Stimulated activated CD4-positive, alpha-beta T cell treated with anti-CD3 and anti-CD28 coated beads, Interleukin-2, amount 100 ng/mL, for 4 hours (primary cell): ENCODE data around the gene DYNC1LI1.
"Not testable (repeated sequence)": the region's sequence is repeated elsewhere in the genome, so short reads cannot be mapped to it uniquely, and the experiment has no call there.

Experiments used
- DNase-seq: peaks from one replicate; pipeline ENCODE4 v3.0.0-alpha.2; 2020; ENCODE audit warnings: low read depth

The DYNC1LI1 gene

GRCh38 chr3:32583708-32584107 lies 13.1 kb upstream of the DYNC1LI1 start:
- no peak for DNase-seq

- not testable (repeated sequence) for DNase-seq
Observed at GRCh38 chr3:32578669-32579068, 8.0 kb upstream of the DYNC1LI1 start.

- no peak for DNase-seq
Observed at GRCh38 chr3:32577581-32578556, 7.2 kb upstream of the DYNC1LI1 start.

- DNase-seq: no peak
Observed at GRCh38 chr3:32577174-32577573, 6.5 kb upstream of the DYNC1LI1 start.

- no peak for DNase-seq
Observed at GRCh38 chr3:32575451-32576113, 4.9 kb upstream of the DYNC1LI1 start.

GRCh38 chr3:32571192-32571485 lies 481 bp upstream of the DYNC1LI1 start:
- DNase-seq: no peak

- peak; percentile 4 for DNase-seq
Observed at GRCh38 chr3:32569540-32570420, 878 bp downstream of the DYNC1LI1 start.

- DNase-seq: no peak
Observed at GRCh38 chr3:32568953-32569352, 1.7 kb downstream of the DYNC1LI1 start.

- no peak for DNase-seq
Observed at GRCh38 chr3:32564195-32564594, 6.5 kb downstream of the DYNC1LI1 start.

- DNase-seq: no peak
Observed at GRCh38 chr3:32562640-32563039, 8.0 kb downstream of the DYNC1LI1 start.

GRCh38 chr3:32557640-32558352 lies 12.9 kb downstream of the DYNC1LI1 start:
- no peak for DNase-seq

- DNase-seq: no peak
Observed at GRCh38 chr3:32556332-32556731, 14.3 kb downstream of the DYNC1LI1 start.

GRCh38 chr3:32553973-32554372 lies 16.7 kb downstream of the DYNC1LI1 start:
- no peak for DNase-seq

GRCh38 chr3:32553459-32553858 lies 17.2 kb downstream of the DYNC1LI1 start:
- no peak for DNase-seq

GRCh38 chr3:32552013-32552412 lies 18.6 kb downstream of the DYNC1LI1 start:
- no peak for DNase-seq

- no peak for DNase-seq
Observed at GRCh38 chr3:32551496-32551895, 19.2 kb downstream of the DYNC1LI1 start.

GRCh38 chr3:32551087-32551486 lies 19.6 kb downstream of the DYNC1LI1 start:
- DNase-seq: no peak

GRCh38 chr3:32545305-32545704 lies 25.4 kb downstream of the DYNC1LI1 start:
- DNase-seq: no peak

GRCh38 chr3:32544894-32545293 lies 25.8 kb downstream of the DYNC1LI1 start:
- no peak for DNase-seq

GRCh38 chr3:32542807-32543206 lies 27.9 kb downstream of the DYNC1LI1 start:
- no peak for DNase-seq

- no peak for DNase-seq
Observed at GRCh38 chr3:32540899-32541298, 29.8 kb downstream of the DYNC1LI1 start.

GRCh38 chr3:32532434-32532833 lies 38.2 kb downstream of the DYNC1LI1 start:
- no peak for DNase-seq
